ENCODE data around the gene LRCOL1.

LRCOL1 gene

GRCh38 chr12:132559652-132560363, 50.6 kb downstream of the LRCOL1 start:
- H4K91ac ChIP-seq (ENCODE audit: low read depth, low read length, poor library complexity) = no peak overlapping the region
- H2AFZ ChIP-seq (ENCODE audit: low read length) = peak overlapping the region; percentile 87
- no peaks in the 10 kb centered on the region for H3K9me3 ChIP-seq (replicated peaks in 1 of 2; ENCODE audit: control insufficient read depth in 2 of 2, insufficient read depth in 1 of 2, low read depth in 1 of 2, low read length in 2 of 2)
- H3K36me3 ChIP-seq (replicated peaks in 1 of 2; ENCODE audit: control insufficient read depth in 2 of 2, insufficient read depth in 2 of 2, low read length in 2 of 2) = peaks cover 2 to 7% of the 10 kb centered on the region in 2 donors
- no peak overlapping the region for H4K8ac ChIP-seq (ENCODE audit: low read depth, low read length)
- no peaks in the 10 kb centered on the region for H3K27me3 ChIP-seq (ENCODE audit: control insufficient read depth in 3 of 3, insufficient read depth in 3 of 3, low read depth in 1 of 3, low read length in 3 of 3)
- H3K18ac ChIP-seq (ENCODE audit: low read length) = peak overlapping the region; percentile 95
- peak overlapping the region; percentile 91 for H3K9ac ChIP-seq (ENCODE audit: low read depth, low read length, poor library complexity)
- no CpG with 5 or more reads among the region's 98 CpGs for WGBS, 2 donors (ENCODE audit: extremely low coverage in 2 of 2, insufficient read length in 2 of 2, insufficient replicate concordance in 1 of 2)
- peak overlapping the region; percentile 39 for H2BK5ac ChIP-seq (ENCODE audit: low read length)
- peak overlapping the region; percentile 64 for H3K27ac ChIP-seq (replicated peaks; ENCODE audit: low read length)
- H3K79me1 ChIP-seq (ENCODE audit: low read depth, low read length) = peaks cover 27% of the 10 kb centered on the region
- H2AK5ac ChIP-seq (ENCODE audit: low read depth, low read length) = peak overlapping the region; percentile 79
- DNase-seq (ENCODE audit: low spot score) = no peak
- peak overlapping the region; percentile 82 for H3K14ac ChIP-seq (ENCODE audit: low read length)
- peak overlapping the region; percentile 72 to 95 for H3K4me3 ChIP-seq (ENCODE audit: low read length in 2 of 2)
- H3K4me2 ChIP-seq (ENCODE audit: insufficient read depth, low read length, poor library complexity, severe bottlenecking) = peak overlapping the region; percentile 90
- peak overlapping the region; percentile 96 for H3K4ac ChIP-seq (ENCODE audit: low read length)
- H2BK12ac ChIP-seq (ENCODE audit: low read length) = peak overlapping the region; percentile 41
- H3K23ac ChIP-seq (ENCODE audit: low read depth, low read length, poor library complexity) = peak overlapping the region; percentile 83
- no peak overlapping the region for H2BK120ac ChIP-seq (ENCODE audit: low read depth, low read length)
- H3K4me1 ChIP-seq (ENCODE audit: control insufficient read depth in 2 of 2, insufficient read depth in 1 of 2, low read depth in 1 of 2, low read length in 2 of 2) = peaks cover 11 to 15% of the 10 kb centered on the region in 2 donors
- H2BK15ac ChIP-seq (ENCODE audit: low read length) = peak overlapping the region; percentile 89

GRCh38 chr12:132558861-132559623, 51.3 kb downstream of the LRCOL1 start:
- Histone ChIP-seq H4K91ac (ENCODE audit: low read depth, low read length, poor library complexity) (no peak overlapping the region), H3K27me3 (ENCODE audit: control insufficient read depth in 3 of 3, insufficient read depth in 3 of 3, low read depth in 1 of 3, low read length in 3 of 3) (no peaks in the 10 kb centered on the region), H2BK15ac (ENCODE audit: low read length) (peak overlapping the region; percentile 89), H3K18ac (ENCODE audit: low read length) (peak overlapping the region; percentile 27), H2BK120ac (ENCODE audit: low read depth, low read length) (no peak overlapping the region), H2BK5ac (ENCODE audit: low read length) (peak overlapping the region; percentile 24), H3K4me1 (ENCODE audit: control insufficient read depth in 2 of 2, insufficient read depth in 1 of 2, low read depth in 1 of 2, low read length in 2 of 2) (peaks cover 11 to 15% of the 10 kb centered on the region in 2 donors), H3K23ac (ENCODE audit: low read depth, low read length, poor library complexity) (peak overlapping the region; percentile 31), H3K4ac (ENCODE audit: low read length) (no peak overlapping the region), H3K14ac (ENCODE audit: low read length) (no peak overlapping the region), H3K4me2 (ENCODE audit: insufficient read depth, low read length, poor library complexity, severe bottlenecking) (peak overlapping the region; percentile 80), H3K27ac (replicated peaks; ENCODE audit: low read length) (no peak overlapping the region), H2AK5ac (ENCODE audit: low read depth, low read length) (peak overlapping the region; percentile 79), H3K9ac (ENCODE audit: low read depth, low read length, poor library complexity) (peak overlapping the region; percentile 12), H3K9me3 (replicated peaks in 1 of 2; ENCODE audit: control insufficient read depth in 2 of 2, insufficient read depth in 1 of 2, low read depth in 1 of 2, low read length in 2 of 2) (no peaks in the 10 kb centered on the region), H2BK12ac (ENCODE audit: low read length) (peak overlapping the region; percentile 46), H2AFZ (ENCODE audit: low read length) (peak overlapping the region; percentile 85), H3K36me3 (replicated peaks in 1 of 2; ENCODE audit: control insufficient read depth in 2 of 2, insufficient read depth in 2 of 2, low read length in 2 of 2) (peaks cover 0 to 4% of the 10 kb centered on the region in 2 donors), H3K79me1 (ENCODE audit: low read depth, low read length) (peaks cover 24% of the 10 kb centered on the region), H4K8ac (ENCODE audit: low read depth, low read length) (no peak overlapping the region), H3K4me3 (ENCODE audit: low read length in 2 of 2) (peak overlapping the region in 1 of 2 donors; percentile 72)
- WGBS, 2 donors (ENCODE audit: extremely low coverage in 2 of 2, insufficient read length in 2 of 2, insufficient replicate concordance in 1 of 2) = no CpG with 5 or more reads among the region's 45 CpGs
- DNase-seq (ENCODE audit: low spot score) = no peak

GRCh38 chr12:132558042-132558856, 52.1 kb downstream of the LRCOL1 start:
- Histone ChIP-seq H2BK12ac (ENCODE audit: low read length) (peak overlapping the region; percentile 46), H2BK15ac (ENCODE audit: low read length) (peak overlapping the region; percentile 2), H3K27ac (replicated peaks; ENCODE audit: low read length) (no peak overlapping the region), H2AFZ (ENCODE audit: low read length) (no peak overlapping the region), H3K4me2 (ENCODE audit: insufficient read depth, low read length, poor library complexity, severe bottlenecking) (no peak overlapping the region), H3K79me1 (ENCODE audit: low read depth, low read length) (peaks cover 18% of the 10 kb centered on the region), H3K18ac (ENCODE audit: low read length) (peak overlapping the region; percentile 53), H3K9ac (ENCODE audit: low read depth, low read length, poor library complexity) (peak overlapping the region; percentile 12), H2BK120ac (ENCODE audit: low read depth, low read length) (no peak overlapping the region), H3K4ac (ENCODE audit: low read length) (no peak overlapping the region), H3K4me3 (ENCODE audit: low read length in 2 of 2) (no peak overlapping the region), H3K14ac (ENCODE audit: low read length) (peak overlapping the region; percentile 71), H3K4me1 (ENCODE audit: control insufficient read depth in 2 of 2, insufficient read depth in 1 of 2, low read depth in 1 of 2, low read length in 2 of 2) (peaks cover 11 to 15% of the 10 kb centered on the region in 2 donors), H4K91ac (ENCODE audit: low read depth, low read length, poor library complexity) (no peak overlapping the region), H3K27me3 (ENCODE audit: control insufficient read depth in 3 of 3, insufficient read depth in 3 of 3, low read depth in 1 of 3, low read length in 3 of 3) (no peaks in the 10 kb centered on the region), H3K9me3 (replicated peaks in 1 of 2; ENCODE audit: control insufficient read depth in 2 of 2, insufficient read depth in 1 of 2, low read depth in 1 of 2, low read length in 2 of 2) (no peaks in the 10 kb centered on the region), H3K23ac (ENCODE audit: low read depth, low read length, poor library complexity) (no peak overlapping the region), H2BK5ac (ENCODE audit: low read length) (no peak overlapping the region), H3K36me3 (replicated peaks in 1 of 2; ENCODE audit: control insufficient read depth in 2 of 2, insufficient read depth in 2 of 2, low read length in 2 of 2) (peaks cover 0 to 2% of the 10 kb centered on the region in 2 donors), H2AK5ac (ENCODE audit: low read depth, low read length) (no peak overlapping the region), H4K8ac (ENCODE audit: low read depth, low read length) (no peak overlapping the region)
- DNase-seq (ENCODE audit: low spot score) = no peak
- no CpG with 5 or more reads among the region's 35 CpGs for WGBS, 2 donors (ENCODE audit: extremely low coverage in 2 of 2, insufficient read length in 2 of 2, insufficient replicate concordance in 1 of 2)
